Esophagus (tissue), 2 donors: Measurements from ENCODE around the gene C2CD2L. TPM values are rescaled to one million over a fixed set of nuclear protein-coding genes. Genes with fewer than 3 reads are reported as not detected.

Experiments
- H3K27ac ChIP-seq, 2 donors: one replicate each; pipeline ENCODE4 v1.5.1; 2013; ENCODE audit warnings: low read depth in 2 of 2, mild to moderate bottlenecking in 2 of 2, inconsistent platforms in 1 of 2, low read length in 1 of 2, moderate library complexity in 1 of 2
- H3K27me3 ChIP-seq, 2 donors: one replicate each; pipeline ENCODE4 v1.6.1; 2013; ENCODE audit warnings: low read length in 2 of 2, control low read depth in 1 of 2, mild to moderate bottlenecking in 1 of 2; ENCODE audit not compliant: insufficient read depth in 2 of 2, control insufficient read depth in 1 of 2
- H3K36me3 ChIP-seq, 2 donors: one replicate each; pipeline ENCODE4 v1.6.1; 2013; ENCODE audit warnings: low read length in 1 of 2; ENCODE audit not compliant: control insufficient read depth in 2 of 2, insufficient read depth in 2 of 2
- H3K4me1 ChIP-seq, 2 donors: one replicate each; pipeline ENCODE4 v1.6.1; 2013; ENCODE audit warnings: low read length in 1 of 2; ENCODE audit not compliant: control insufficient read depth in 2 of 2, insufficient read depth in 2 of 2
- H3K4me3 ChIP-seq, 2 donors: one replicate each; pipeline ENCODE4 v1.5.1; 2013; ENCODE audit warnings: low read length in 2 of 2, mild to moderate bottlenecking in 2 of 2, low read depth in 1 of 2, moderate library complexity in 1 of 2
- H3K9me3 ChIP-seq, 2 donors: one replicate each; pipeline ENCODE4 v1.6.1; 2013; ENCODE audit warnings: mild to moderate bottlenecking in 2 of 2, low read depth in 1 of 2, low read length in 1 of 2, moderate library complexity in 1 of 2; ENCODE audit not compliant: control insufficient read depth in 2 of 2, insufficient read depth in 1 of 2
- WGBS, 2 donors: extraction: QIAGEN DNeasy Blood & Tissue Kit; methylation state at CpG; one replicate each; pipeline ENCODE4 v1.1.7; 2013; 5-methylcytosine and 5-hydroxymethylcytosine counted together
- polyA plus RNA-seq, 2 donors: library from polyadenylated mRNA; stranded (reverse); fragments of 200-250 nt; gene quantifications; one replicate each; pipeline ENCODE4 v1.2.3, GENCODE V29; 2013
- donor health status: healthy with polysubstance abuse.
- donor health status: Bipolar disorder and iron deficiency.

Gene C2CD2L
- polyA plus RNA-seq, 2 donors = 8.4 to 13.1 TPM

DNA sequence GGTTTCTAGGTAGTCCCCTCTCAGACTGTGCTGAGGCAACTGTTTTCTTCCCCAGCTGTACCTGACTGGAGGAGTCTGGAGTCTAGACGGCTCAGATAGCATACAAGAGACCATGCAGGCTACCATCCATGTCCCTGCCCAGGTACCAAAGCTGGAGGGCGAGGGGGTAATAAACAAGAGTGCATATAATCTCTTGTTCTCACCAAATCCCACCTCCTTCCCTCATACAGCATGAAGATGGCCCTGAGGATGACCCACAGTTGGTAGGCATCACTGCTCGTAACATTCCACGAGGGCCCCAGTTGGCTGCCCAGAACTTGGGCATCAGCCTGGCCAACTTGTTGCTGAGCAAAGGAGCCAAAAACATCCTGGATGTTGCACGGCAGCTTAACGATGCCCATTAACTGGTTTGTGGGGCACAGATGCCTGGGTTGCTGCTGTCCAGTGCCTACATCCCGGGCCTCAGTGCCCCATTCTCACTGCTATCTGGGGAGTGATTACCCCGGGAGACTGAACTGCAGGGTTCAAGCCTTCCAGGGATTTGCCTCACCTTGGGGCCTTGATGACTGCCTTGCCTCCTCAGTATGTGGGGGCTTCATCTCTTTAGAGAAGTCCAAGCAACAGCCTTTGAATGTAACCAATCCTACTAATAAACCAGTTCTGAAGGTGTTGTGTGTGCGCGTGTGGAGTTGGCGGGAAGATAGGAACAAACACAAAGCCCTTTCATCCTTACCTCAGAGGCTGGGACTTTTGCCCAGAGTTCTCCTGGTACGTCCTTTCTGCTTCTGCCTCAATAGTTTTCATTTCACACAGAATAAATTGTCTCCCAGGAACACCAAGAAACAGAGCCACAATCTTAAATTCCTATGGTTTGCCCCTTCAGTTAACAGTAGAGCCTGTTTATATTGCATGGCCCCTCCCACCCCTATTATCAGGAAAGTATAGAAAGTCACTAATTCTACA is 14.0 kb upstream of the C2CD2L start:
- Histone ChIP-seq H3K4me3 (peak overlapping the region; percentile 21 to 65), H3K36me3 (peaks cover 17 to 18% of the 10 kb centered on the region in 2 donors), H3K27me3 (no peaks in the 10 kb centered on the region), H3K4me1 (peaks cover 8 to 10% of the 10 kb centered on the region in 2 donors), H3K27ac (peak overlapping the region in 1 of 2 donors; percentile 6), H3K9me3 (no peaks in the 10 kb centered on the region)
- WGBS, 2 donors = 35 to 37% methylated on average over 12 of the region's 12 CpGs

DNA sequence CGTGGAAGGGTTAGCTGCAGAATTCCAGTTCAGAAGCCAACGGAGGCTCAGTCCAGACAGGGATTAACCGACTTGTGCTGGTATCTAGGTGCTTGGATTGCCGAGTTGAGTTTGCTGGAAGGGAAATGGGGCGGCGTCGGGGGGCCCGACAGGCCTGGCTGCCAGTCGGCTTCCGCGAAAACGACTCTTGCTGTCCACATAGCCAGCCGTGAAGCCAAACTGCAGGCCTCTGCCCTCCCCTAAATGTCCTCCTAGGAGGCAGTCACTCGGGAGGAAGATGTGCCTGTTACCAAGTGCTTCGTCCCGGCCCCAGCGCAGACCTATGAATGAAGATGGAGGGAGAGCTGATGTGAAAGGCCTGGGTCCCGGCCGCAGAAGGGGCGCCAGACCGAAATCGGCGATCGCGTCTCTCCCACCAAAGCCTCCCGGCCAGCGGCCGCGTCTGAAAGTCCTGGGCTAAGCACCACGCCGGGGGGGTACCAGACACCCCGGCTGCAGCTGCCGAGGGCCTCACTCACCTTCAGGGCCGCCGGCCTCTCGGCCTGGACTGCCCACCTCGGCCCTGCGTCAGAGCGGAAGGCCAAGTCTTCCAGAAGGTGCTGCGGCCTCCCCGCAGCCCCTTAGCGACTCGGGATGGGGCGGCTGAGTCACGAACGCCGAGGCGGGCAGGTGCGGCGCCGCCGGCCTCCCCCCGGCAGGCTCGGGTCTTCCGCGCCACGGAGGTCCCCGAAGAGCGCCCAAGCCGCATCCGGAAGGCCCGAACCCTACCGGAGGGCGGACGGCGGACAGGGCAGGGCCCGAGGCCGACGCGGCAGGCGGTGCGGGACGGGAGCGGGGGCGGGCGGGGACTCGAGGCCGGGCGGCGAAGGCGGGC is 13.0 kb upstream of the C2CD2L start:
- no peaks in the 10 kb centered on the region for H3K9me3 ChIP-seq
- H3K27ac ChIP-seq = peak overlapping the region; percentile 80 to 94
- H3K4me3 ChIP-seq = peak overlapping the region; percentile 65 to 71
- H3K4me1 ChIP-seq = peaks cover 8 to 10% of the 10 kb centered on the region in 2 donors
- 0 to 1% methylated on average over 71 to 81 of the region's 81 CpGs for WGBS, 2 donors
- H3K36me3 ChIP-seq = peaks cover 18 to 19% of the 10 kb centered on the region in 2 donors
- no peaks in the 10 kb centered on the region for H3K27me3 ChIP-seq

DNA sequence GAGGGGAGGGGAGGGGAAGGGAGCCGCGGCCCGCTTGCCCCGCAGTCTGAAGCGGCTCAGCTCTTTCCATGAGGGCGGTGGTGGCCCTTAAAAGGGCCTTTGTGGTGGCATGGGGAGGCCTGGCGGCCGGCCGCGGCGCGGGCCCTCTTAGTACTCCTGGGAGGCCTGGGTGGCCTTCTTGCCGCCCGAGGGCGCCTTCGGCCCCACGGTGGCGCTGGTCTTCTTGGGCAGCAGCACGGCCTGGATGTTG is 12.4 kb upstream of the C2CD2L start:
- H3K4me3 ChIP-seq = peak overlapping the region; percentile 65 to 71

DNA sequence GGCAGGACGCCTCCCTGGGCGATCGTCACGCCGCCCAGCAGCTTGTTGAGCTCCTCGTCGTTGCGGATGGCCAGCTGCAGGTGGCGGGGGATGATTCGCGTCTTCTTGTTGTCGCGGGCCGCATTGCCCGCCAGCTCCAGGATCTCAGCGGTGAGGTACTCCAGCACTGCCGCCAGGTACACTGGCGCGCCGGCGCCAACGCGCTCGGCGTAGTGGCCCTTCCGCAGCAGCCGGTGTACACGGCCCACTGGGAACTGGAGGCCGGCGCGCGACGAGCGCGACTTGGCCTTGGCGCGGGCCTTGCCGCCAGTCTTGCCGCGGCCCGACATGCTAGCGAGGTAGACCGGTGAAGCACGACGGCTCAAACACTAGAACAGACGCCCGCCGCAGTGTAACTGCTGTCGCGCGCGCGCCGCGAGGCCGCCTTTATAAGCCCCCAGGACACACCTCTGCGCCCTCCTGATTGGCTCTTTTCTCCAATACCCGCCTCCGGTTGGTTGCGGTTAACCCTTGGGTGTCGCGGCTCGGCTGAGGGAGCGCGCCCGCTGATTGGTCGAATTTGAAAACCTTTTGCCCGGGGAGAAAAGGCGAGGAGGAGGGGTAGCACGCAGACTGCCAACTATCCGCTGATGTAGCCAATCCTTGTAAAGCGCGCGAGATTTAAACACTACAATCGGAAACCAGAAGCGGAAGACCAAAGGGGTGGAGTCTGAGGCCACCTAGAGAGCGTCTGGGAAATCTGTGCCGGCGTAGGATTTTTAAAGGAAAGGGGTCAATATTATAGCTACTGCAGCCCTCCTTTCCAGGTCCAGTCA is 11.9 kb upstream of the C2CD2L start:
- Histone ChIP-seq H3K36me3 (peaks cover 18 to 19% of the 10 kb centered on the region in 2 donors), H3K9me3 (no peaks in the 10 kb centered on the region), H3K4me1 (peaks cover 8 to 10% of the 10 kb centered on the region in 2 donors), H3K27me3 (no peaks in the 10 kb centered on the region), H3K4me3 (peak overlapping the region; percentile 65 to 71), H3K27ac (peak overlapping the region; percentile 80 to 94)
- 0 to 1% methylated on average over 77 to 79 of the region's 79 CpGs for WGBS, 2 donors

More for the DNA sequence above, 12.4 kb upstream of the C2CD2L start:
- peak overlapping the region; percentile 80 to 94 for H3K27ac ChIP-seq
- H3K36me3 ChIP-seq = peaks cover 18 to 19% of the 10 kb centered on the region in 2 donors
- H3K4me1 ChIP-seq = peaks cover 8 to 10% of the 10 kb centered on the region in 2 donors
- 0% methylated on average over 19 of the region's 19 CpGs for WGBS, 2 donors
- no peaks in the 10 kb centered on the region for H3K27me3 ChIP-seq
- H3K9me3 ChIP-seq = no peaks in the 10 kb centered on the region

DNA sequence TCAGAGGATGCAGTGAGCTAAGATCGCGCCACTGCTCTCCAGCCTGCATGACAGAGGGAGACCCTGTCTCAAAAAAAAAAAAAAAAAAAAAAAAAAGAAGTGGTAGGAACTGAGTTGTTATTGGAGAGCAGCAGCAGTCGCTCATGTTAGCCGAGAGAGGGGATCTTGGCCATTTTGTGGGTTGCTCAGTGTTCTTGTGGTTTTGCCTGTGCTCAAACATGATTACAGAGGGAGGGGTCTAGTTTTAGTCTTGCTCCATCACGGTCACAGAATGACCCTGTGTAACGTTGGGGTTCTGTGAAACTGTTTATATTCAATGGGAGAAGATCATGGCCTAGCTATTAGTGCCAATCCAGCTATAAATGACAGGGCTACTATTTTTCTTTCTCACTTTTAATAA is 7.4 kb upstream of the C2CD2L start:
- Histone ChIP-seq H3K27me3 (no peaks in the 10 kb centered on the region), H3K9me3 (no peaks in the 10 kb centered on the region), H3K36me3 (peaks cover 11 to 15% of the 10 kb centered on the region in 2 donors), H3K27ac (no peak overlapping the region), H3K4me3 (no peak overlapping the region), H3K4me1 (peaks cover 2 to 3% of the 10 kb centered on the region in 2 donors)
- 71% methylated on average over 6 of the region's 6 CpGs for WGBS, 2 donors

DNA sequence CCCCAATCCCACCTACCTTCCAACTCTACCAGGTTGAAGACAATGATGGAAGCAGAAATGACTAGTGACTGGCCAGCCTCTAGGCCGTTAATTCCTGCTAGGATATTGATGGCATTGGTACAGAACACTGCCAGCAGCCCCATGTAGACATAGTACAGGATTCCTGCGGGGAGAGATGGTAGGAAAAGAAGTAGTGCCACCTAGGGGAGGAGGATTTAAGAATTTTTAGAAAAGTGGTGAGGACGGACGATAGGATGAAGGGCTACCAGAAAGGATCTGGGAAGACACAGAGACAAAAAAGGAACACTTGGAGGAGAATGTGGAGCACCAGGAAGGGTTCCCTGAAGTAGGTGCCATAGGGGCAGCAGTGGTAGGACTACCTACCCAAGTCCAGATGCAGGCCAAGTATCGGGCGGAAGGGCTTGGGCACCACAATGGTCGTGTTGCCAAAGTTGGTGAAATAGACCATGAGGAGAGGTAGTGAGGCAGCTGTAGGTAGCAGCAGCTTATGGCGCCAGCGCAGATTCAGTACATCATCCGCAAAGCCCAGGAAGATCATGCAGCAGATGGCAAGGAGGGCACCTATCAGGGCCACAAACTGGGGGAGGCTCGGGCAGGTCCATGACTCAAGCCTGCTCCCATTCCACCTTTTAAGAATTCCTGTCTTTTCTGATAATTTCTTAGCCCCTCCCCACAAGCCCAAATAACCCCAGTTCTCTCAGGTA is 6.7 kb upstream of the C2CD2L start:
- whole genome bisulfite sequencing, 2 donors = 36 to 44% methylated on average over 11 of the region's 11 CpGs
- Histone ChIP-seq H3K4me1 (peaks cover 2 to 3% of the 10 kb centered on the region in 2 donors), H3K9me3 (no peaks in the 10 kb centered on the region), H3K27ac (peak overlapping the region in 1 of 2 donors; percentile 13), H3K4me3 (peak overlapping the region; percentile 76 to 87), H3K27me3 (no peaks in the 10 kb centered on the region), H3K36me3 (peaks cover 11 to 15% of the 10 kb centered on the region in 2 donors)

DNA sequence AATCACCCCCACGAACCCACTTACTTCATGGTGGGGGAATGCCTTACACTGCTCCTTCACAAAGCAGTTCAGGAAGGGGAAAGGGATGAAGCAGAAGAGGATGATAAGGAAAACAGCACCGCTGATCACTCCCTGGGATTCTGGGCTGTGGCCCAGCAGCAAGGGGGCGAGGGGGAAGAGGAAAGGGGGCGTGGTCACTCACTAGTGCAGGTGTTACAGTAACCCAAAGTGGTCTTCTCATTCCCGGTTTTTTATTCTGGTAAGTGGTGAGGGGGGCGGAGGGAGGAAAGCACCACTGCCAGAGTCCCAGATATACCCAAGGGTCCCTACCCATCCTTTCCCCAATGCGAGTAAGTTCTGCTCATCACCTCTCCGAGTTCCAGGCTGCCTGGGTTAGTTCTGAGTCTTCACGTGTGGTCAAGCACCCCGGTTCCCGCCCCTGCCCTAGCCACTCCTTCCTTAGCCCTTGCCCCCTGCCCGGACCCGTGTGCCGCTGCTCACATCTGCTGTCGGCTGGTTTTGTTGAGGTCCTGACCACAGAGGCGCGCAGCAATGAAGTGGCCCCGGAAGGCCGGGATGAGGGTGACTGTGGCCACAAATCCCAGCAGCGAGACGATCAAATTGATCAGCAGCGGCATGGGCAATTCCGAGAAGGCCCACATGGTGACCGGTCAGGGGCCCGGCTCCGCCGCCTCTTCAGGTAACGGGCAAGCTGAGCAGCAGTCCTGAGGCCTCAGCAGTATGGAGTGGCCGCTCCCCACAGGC is 6.0 kb upstream of the C2CD2L start:
- WGBS, 2 donors = 2% methylated on average over 28 to 29 of the region's 29 CpGs
- no peaks in the 10 kb centered on the region for H3K9me3 ChIP-seq
- peak overlapping the region; percentile 97 to 99 for H3K27ac ChIP-seq
- peaks cover 2 to 3% of the 10 kb centered on the region in 2 donors for H3K4me1 ChIP-seq
- H3K36me3 ChIP-seq = peaks cover 11 to 15% of the 10 kb centered on the region in 2 donors
- H3K27me3 ChIP-seq = no peaks in the 10 kb centered on the region
- H3K4me3 ChIP-seq = peak overlapping the region; percentile 76 to 87

DNA sequence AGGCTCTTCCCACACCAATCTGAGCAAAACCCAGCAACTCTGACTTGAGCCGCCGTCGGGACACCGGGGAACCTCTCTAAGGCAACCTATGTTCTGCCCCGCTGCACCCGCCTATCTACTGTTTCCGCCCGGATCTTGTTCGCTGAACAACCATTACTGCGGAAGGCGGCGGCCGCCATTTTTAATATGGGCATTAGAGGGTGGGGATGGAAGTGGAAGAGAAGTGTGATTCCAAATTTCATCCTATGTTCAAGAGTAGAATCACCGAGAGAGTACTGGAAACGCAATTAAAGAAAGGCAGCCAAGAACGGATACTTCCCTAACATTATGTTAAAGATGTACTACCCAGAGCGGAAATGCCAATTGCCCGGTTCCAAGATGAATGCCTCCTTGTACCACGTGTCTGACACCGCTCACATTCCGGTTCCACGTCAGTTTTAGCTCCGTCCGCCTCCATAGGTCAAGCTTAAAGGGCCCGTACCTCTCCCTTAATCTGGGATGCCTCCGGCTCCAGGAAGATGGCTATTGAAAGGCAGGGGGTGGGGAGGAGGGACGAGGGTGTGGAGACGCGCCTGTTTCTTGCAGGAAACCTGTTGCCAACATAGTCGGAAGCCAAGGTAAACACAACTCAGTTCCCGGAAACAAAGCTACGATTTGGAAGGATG is 5.3 kb upstream of the C2CD2L start, which contains the start of gene DPAGT1:
DPAGT1 (minus strand) TSS at position 95 of the 665 bp plus-strand sequence. CDS start 198 bp downstream, outside the sequence.
- H3K4me1 ChIP-seq = peaks cover 2 to 7% of the 10 kb centered on the region in 2 donors
- H3K27ac ChIP-seq = peak within 1 kb of the TSS; percentile 97 to 99
- 0% methylated on average over 32 of the region's 32 CpGs for WGBS, 2 donors
- no peaks in the 10 kb centered on the region for H3K9me3 ChIP-seq
- H3K27me3 ChIP-seq = no peaks in the 10 kb centered on the region
- H3K4me3 ChIP-seq = peak within 1 kb of the TSS; percentile 76 to 87
- H3K36me3 ChIP-seq = peaks cover 9 to 11% of the 10 kb centered on the region in 2 donors
